Measurements from ENCODE around the gene PTX4.
"Not testable (repeated sequence)": the region's sequence is repeated elsewhere in the genome, so short reads cannot be mapped to it uniquely, and the experiment has no call there.

Gene PTX4

GRCh38 chr16:1485847-1486496, 2.8 kb downstream of the PTX4 start:
- no peak for DNase-seq (ENCODE audit: low read depth in 3 of 3)

DNA sequence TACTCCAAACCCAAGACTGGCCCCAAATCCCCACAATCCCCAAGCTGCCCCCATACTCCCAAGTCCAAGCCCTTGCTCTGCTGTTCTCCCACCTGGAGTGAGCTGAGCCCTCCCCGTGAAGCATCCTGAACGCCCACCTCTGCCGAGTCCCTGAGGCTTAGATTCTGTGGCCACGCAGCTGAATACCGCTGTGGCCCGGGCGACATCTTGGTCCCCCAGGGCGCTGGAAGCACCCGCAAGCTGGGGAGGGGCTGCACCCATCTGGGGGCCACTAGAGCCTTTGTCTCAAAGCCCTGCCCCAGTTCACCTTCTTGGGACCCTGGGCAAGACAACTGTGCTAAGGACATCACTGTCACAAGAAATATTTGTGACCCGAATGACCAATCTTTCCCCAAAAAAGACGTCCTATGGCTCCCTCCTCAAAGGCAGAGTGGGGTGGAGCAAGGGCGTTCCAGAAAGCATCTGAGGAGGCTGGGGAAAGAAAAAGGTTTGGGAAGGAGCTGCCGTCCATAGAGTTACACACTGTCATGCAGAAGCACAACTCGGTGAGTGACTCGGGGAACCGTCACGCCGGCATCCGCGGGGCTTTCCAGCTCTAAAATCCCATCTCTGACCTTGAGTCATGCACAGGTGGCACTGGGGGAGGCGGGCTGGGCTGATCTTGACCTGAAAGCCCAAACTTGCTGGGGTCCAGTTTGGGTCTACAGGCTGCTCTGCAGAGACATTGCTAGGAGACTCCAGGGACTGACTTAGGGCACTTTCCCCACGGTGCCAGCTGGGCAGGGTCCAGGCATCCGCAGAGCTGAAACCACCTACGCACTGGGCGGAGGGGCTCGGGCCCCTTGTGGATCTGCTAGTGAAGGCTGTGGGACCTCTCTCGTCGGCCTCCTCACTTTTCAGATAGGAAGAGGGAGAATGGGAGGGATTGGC, 6.6 kb downstream of the PTX4 start:
- no peak for DNase-seq (ENCODE audit: low read depth in 3 of 3)

GRCh38 chr16:1478937-1479336, 9.8 kb downstream of the PTX4 start:
- not testable (repeated sequence) for DNase-seq (ENCODE audit: low read depth in 3 of 3)

GRCh38 chr16:1477033-1477432, 11.7 kb downstream of the PTX4 start:
- no peak for DNase-seq (ENCODE audit: low read depth in 3 of 3)

DNA sequence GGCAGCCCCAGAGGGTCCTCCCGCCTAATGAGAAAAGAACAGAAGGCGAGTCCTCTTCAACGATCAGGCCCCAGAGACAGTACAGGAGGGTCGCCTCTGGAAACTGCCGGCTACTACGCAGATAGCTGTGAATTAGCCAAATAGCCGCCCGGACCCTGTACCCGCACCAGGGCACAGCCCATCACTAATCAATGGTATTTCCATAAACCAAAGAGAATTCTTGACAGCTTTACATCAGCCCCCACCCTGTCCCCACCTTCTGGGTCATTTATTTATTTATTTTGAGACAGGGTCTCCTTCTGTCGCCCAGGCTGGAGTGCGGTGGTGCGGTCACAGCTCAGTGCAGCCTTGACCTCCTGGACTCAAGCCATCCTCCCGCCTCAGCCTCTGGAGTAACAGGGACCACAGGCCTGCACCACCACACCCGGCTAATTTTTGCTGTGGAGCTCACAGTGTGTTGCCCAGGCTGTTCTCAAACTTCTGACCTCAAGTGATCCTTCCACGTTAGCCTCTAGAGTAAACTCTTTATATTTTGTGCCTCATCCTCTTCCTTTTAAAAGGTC, 13.1 kb downstream of the PTX4 start:
- no peak for DNase-seq (ENCODE audit: low read depth in 3 of 3)

DNA sequence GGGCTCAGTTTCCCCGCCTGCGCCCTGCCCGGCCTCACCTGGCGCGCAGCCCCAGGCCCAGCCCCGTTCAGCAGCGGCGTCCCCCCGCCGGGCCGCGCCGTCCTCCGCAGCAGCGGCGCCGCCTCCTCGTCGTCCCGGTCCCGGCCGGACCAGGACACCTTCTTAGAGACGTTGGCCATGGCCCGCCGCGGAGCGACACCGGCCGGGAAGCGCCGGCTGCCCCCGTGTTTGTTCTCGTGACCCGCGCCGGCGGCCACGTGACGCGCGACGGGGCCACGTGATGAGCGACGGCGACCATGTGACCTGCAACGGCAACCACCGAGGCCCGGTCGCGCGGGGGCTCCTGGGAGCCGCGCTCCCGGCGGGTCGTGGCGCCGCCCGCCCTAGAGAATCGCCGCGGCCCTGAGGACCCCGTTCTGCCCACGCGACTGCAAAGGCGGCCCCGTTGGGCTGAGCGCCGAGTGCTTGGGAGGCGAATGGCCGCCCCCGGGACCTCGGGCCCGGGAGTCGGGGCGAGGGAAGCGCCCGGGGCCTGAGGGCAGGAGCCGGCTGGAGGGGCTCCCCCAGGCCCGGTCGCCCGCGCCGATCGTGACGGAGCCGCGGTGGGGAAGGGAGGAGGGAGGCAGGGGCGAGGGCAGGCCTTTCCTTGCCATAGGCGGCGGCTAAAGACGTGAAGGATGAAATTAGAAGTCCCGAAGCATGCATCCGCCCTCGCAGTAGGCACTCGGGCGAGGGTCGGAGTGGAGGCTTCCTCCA, 13.8 kb downstream of the PTX4 start, which contains the start of gene CLCN7:
Gene CLCN7, minus strand, starts transcription at position 233 of the 756 bp plus-strand sequence. Its CDS starts 54 bp downstream, at position 179.
- peak; percentile 78 to 86 (median 79) for DNase-seq (ENCODE audit: low read depth in 3 of 3)

- DNase-seq (ENCODE audit: low read depth in 3 of 3) = no peak
Observed at GRCh38 chr16:1474082-1474795, 14.5 kb downstream of the PTX4 start.

GRCh38 chr16:1472974-1473373, 15.8 kb downstream of the PTX4 start:
- DNase-seq (ENCODE audit: low read depth in 3 of 3) = no peak

DNA sequence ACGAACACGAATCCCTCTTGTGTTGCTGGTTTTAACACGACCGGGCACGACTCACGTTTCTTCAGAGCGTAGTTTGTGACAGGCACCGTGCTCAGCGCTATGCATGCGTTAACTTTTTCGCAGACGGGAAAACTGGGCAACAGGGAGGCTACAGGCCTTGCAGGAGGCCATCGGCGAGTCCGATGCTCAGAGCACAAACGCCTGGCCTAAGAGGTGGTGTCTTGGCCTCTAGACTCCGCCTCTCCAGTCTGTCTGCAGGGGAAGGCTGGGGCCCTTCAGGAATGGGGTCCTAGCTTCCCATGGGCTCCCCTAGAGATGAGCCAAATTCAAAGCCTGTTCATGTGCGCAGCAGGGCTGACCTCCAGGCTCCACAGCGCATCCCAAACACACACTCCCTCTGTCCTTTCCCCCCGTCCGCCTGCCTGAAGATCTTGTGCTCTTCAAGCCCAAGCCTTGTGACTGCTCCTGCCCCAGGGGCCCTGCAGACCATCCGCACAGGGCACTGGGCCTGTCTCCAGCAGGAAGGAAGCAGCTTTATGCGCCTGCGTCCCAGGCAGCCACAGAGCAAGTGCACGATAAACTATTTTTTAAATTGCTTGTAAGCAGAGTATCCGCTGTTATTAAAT, 17.1 kb downstream of the PTX4 start:
- no peak for DNase-seq (ENCODE audit: low read depth in 3 of 3)

GRCh38 chr16:1470481-1471251, 18.1 kb downstream of the PTX4 start:
- DNase-seq (ENCODE audit: low read depth in 3 of 3) = no peak

DNA sequence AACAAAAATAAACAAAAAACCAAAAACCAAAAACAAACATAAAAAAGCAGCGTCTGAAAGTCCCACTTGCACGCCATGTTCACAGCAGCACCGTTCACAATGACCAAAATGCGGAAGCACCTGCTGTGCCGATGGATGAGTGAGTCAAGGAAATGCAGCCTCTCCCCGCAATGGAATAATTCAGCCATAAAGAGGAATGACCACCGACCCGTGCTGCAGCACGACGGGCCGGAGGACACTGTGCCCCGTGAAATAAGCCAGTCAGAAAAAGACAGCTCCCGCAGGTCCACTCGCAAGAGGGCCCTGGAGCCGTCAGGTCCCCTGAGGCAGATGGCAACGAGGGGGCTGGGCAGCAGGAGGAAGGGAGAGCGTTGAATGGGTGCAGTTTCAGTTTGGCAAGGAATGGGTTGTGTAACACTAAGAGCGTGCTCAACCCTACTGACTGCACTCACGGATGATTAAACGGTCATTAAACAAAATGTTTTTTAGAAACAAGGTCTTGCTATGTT, 19.0 kb downstream of the PTX4 start:
- no peak for DNase-seq (ENCODE audit: low read depth in 3 of 3)

- not testable (repeated sequence) for DNase-seq (ENCODE audit: low read depth in 3 of 3)
Observed at GRCh38 chr16:1469141-1469540, 19.6 kb downstream of the PTX4 start.

- DNase-seq (ENCODE audit: low read depth in 3 of 3) = no peak
Observed at GRCh38 chr16:1468426-1468810, 20.3 kb downstream of the PTX4 start.

DNA sequence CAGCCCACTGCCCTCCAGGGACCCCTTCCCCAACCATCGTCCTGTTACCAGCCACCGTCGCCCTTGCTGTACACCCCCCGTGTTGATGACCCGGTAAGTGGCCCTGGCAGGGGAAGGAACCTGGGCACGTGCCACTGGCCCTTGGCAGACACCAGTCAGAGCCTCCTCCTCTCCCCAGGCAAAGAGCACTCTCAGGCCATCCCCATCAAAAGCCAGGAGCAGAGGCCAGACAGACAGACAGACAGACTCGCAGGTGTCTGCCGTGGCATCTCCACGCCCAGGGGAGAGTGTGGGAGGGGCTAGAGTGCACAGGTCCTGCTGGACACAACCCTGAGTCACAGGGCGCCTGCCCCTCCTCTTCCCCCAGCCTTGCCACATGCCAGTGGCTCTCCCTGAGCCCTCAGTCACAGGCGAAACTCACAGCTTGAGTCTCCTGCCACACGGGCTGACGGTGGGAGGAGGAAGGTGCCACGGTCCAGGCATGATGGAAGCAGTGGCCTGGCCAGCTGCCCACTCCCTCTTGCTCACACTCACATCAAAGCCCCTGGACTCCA, 21.7 kb downstream of the PTX4 start:
- no peak for DNase-seq (ENCODE audit: low read depth in 3 of 3)

DNA sequence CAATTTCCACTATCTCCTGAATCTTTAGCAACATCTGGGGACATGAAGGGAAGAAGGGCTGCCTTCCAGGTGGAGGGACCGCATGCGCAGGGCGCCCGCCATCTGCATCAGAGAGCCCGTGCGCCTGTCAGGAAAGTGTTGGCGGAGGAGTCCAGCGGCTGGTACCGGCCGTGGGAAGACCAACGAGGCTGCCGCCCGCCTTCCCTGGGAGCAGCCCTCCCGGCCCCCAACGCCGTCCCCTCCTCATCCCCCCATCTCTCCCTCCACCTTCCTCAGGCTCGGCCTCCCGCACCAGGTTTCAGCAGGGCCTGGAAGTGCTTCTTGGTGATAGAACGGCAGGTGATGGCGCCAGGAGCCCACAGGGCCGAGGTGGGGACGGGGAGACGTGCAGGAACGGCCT, 22.7 kb downstream of the PTX4 start:
- DNase-seq (ENCODE audit: low read depth in 3 of 3) = no peak

GRCh38 chr16:1465567-1465915, 23.2 kb downstream of the PTX4 start:
- no peak for DNase-seq (ENCODE audit: low read depth in 3 of 3)

DNA sequence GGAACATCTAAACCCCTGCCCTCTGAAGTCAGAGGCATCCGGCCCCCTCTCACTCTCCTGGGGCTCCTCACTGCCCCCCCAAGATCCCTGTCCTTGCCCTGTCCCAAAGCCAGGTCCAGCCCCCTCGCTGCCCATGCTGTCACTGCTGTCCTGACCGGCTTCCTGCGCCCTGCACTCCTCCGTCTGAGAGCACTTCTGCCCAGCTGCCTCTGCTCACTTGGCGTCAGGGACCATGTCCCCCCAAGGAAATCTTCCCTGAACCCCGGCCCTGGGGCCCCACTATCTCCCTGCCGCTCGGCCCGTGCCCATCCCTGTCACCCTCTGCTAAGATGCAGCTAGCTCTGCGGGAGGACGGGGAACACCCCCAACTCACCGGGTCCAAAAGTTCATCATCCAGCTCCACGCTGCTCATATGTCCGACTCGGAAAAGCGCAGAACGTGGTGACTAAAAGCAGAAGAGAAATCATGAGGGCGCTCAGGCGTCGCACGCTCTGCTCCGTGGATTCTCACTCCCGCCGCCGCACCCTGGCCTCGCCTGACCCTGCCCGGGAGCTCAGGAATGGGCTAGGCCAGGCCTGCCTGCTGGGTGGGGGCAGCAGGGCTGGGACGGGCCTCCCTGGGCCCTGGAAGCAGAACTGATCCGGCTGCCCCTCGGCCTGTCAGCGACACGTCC, 23.7 kb downstream of the PTX4 start:
- no peak for DNase-seq (ENCODE audit: low read depth in 3 of 3)

- no peak for DNase-seq (ENCODE audit: low read depth in 3 of 3)
Observed at GRCh38 chr16:1464196-1464893, 24.4 kb downstream of the PTX4 start.
